ENCODE measurements around the gene TMEM167A.

Gene TMEM167A

GRCh38 chr5:83003791-83004190 is 73.4 kb downstream of the TMEM167A start:
- Histone ChIP-seq H3K9me3 (ENCODE audit: low read length) (no peaks in the 10 kb centered on the region), H3K4me3 (ENCODE audit: low read depth in 1 of 2, low read length in 2 of 2) (no peak overlapping the region), H3K9ac (ENCODE audit: low read length) (no peak overlapping the region), H3K4me1 (ENCODE audit: insufficient read depth, low read length) (no peaks in the 10 kb centered on the region), H3K36me3 (ENCODE audit: insufficient read depth, low read length) (no peaks in the 10 kb centered on the region), H3K27me3 (ENCODE audit: control insufficient read depth in 1 of 2, insufficient read depth in 2 of 2, low read length in 2 of 2) (no peaks in the 10 kb centered on the region), H3K27ac (ENCODE audit: low read depth, low read length) (no peak overlapping the region)

Data from muscle layer of colon (tissue), 2 donors.